Vagina (tissue), 2 donors: ENCODE measurements around the gene ZFAND2B. TPM values are rescaled to one million over a fixed set of nuclear protein-coding genes. Genes with fewer than 3 reads are reported as not detected.

Experiments used
- DNase-seq, 2 donors: peaks; one replicate each; pipeline ENCODE4 v3.0.0-alpha.2; 2017; ENCODE audit errors: extremely low spot score in 2 of 2
- H3K27ac ChIP-seq: fragments of 200-600 bp; sonication (generic); one replicate; pipeline ENCODE4 v1.5.1; 2019
- H3K27me3 ChIP-seq: fragments of 200-600 bp; sonication (generic); one replicate; pipeline ENCODE4 v1.5.1; 2019
- H3K36me3 ChIP-seq, 2 donors: fragments of 200-600 bp; sonication (generic); one replicate each; pipeline ENCODE4 v1.5.1; 2017 to 2019
- H3K4me1 ChIP-seq: fragments of 200-600 bp; sonication (generic); one replicate; pipeline ENCODE4 v1.5.1; 2019
- H3K4me3 ChIP-seq, 2 donors: fragments of 200-600 bp; sonication (generic); 1 replicate in 1 of 2; 2 replicates in 1 of 2; pipeline ENCODE4 v1.5.1; 2016 to 2019
- H3K9me3 ChIP-seq: fragments of 200-600 bp; sonication (generic); one replicate; pipeline ENCODE4 v1.5.1; 2019
- POLR2A ChIP-seq, 2 donors: fragments of 450-650 bp; IDR thresholded peaks; one replicate each; pipeline ENCODE4 v1.6.1; 2017; ENCODE audit warnings: antibody characterized with exemption in 2 of 2, mild to moderate bottlenecking in 2 of 2, moderate library complexity in 2 of 2
- POLR2AphosphoS5 ChIP-seq, 2 donors: sonication (generic); formaldehyde crosslinking; IDR thresholded peaks; one replicate each; pipeline ENCODE4 v1.9.0; 2017; ENCODE audit warnings: antibody characterized with exemption in 2 of 2, mild to moderate bottlenecking in 2 of 2, low read depth in 1 of 2; ENCODE audit not compliant: insufficient read depth in 1 of 2
- intact Hi-C: fragments of 100-400 bp; cut with DNase I; formaldehyde crosslinking; loops from one replicate; pipeline ENCODE4 v1.15.1; 2023
- total RNA-seq: library from RNA; depleted of rRNA; stranded (reverse); fragments of >200 nt; gene quantifications from one replicate; pipeline ENCODE4 v1.2.3, GENCODE V29; 2016
- TF ChIP-seq, protein P1 (sequence below), 3 experiments: fragments of 450-650 bp in 2 of 3; fragments of 200-600 bp in 1 of 3; sonication (generic) in 1 of 3; IDR thresholded peaks; one replicate each; pipeline ENCODE4 v1.5.1; 2017 to 2019; ENCODE audit warnings: antibody characterized with exemption in 3 of 3, mild to moderate bottlenecking in 2 of 3, moderate library complexity in 2 of 3

Gene ZFAND2B
- total RNA-seq, 1 donor from 2014 or later, result 52.1 TPM

DNA sequence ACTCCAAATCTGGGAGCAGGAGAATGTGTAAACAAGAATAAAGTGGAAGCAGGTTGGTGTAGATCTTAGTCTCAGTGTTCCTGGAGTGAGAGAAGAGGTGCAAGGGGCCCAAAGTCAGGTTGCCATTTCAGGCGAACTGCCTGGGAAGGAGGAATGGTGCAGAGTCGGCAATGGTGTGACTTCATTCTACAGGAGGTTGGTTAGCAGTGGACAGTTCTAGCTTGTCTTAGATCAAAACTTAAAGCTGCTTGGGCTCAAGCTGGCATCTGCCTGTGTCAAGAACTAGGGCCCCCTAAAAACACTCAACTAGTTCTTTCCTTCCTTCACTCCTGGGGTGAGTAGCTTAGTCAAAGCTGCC is 42.2 kb downstream of the ZFAND2B start:
- intact Hi-C loops, result no loop called here
- Histone ChIP-seq H3K27me3 (no peaks in the 10 kb centered on the region), H3K4me1 (peaks cover 91% of the 10 kb centered on the region), H3K4me3 (peak overlapping the region in 1 of 2 donors; percentile 11), H3K36me3 (peaks cover 0 to 14% of the 10 kb centered on the region in 2 donors), H3K9me3 (no peaks in the 10 kb centered on the region), H3K27ac (peak overlapping the region; percentile 81)
- no peak for DNase-seq
- TF ChIP-seq, protein P1, sequence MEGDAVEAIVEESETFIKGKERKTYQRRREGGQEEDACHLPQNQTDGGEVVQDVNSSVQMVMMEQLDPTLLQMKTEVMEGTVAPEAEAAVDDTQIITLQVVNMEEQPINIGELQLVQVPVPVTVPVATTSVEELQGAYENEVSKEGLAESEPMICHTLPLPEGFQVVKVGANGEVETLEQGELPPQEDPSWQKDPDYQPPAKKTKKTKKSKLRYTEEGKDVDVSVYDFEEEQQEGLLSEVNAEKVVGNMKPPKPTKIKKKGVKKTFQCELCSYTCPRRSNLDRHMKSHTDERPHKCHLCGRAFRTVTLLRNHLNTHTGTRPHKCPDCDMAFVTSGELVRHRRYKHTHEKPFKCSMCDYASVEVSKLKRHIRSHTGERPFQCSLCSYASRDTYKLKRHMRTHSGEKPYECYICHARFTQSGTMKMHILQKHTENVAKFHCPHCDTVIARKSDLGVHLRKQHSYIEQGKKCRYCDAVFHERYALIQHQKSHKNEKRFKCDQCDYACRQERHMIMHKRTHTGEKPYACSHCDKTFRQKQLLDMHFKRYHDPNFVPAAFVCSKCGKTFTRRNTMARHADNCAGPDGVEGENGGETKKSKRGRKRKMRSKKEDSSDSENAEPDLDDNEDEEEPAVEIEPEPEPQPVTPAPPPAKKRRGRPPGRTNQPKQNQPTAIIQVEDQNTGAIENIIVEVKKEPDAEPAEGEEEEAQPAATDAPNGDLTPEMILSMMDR (IDR thresholded peaks at IDR 0.05), result no peak
- TF ChIP-seq POLR2AphosphoS5 (IDR thresholded peaks at IDR 0.05; ENCODE audit: insufficient read depth in 1 of 2, low read depth in 1 of 2), result no peak
- TF ChIP-seq POLR2A (IDR thresholded peaks at IDR 0.05), result no peak

DNA sequence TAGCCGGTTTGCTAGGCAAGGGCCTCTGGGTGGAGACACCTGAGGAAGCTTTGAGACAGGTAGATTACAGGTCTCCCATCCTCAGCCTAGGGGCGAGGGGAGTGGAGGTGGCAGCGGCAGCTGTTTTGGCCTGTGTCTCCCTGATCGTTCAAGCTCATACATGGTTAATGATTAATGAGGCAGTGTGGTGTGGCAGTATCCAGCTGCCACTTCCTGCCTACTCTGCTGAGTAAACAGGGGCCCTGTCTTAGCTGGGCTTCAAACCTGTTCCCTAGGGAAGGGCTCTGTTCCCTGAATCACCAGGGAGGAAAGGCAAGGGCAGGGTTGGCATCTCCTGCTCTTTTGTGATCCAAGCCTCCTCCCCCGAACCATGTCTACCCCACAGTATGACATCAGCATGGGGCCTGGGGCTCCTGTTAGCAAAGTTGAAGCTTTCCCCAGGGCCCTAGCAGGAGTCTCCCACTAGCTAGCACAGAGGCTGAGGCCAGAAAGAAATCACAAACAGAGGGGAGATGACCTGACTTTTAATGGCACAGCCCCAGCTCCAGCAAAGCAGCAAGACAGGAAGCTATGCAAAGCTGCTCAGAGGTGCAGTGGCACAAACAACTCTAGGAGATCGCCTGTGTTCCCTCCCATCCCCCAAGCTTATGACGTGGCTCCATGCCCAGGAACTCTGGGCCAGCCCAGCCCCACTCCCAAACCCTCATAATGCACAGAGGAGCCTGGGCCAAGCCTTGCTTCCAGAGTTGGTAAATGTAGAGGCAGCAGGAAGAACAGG is 42.8 kb downstream of the ZFAND2B start:
- no peaks in the 10 kb centered on the region for H3K9me3 ChIP-seq
- intact Hi-C loops, result no loop called here
- H3K4me1 ChIP-seq, result peaks cover 88% of the 10 kb centered on the region
- TF ChIP-seq, protein P1 (IDR thresholded peaks at IDR 0.05), result no peak
- no peak for TF ChIP-seq POLR2A (IDR thresholded peaks at IDR 0.05)
- TF ChIP-seq POLR2AphosphoS5 (IDR thresholded peaks at IDR 0.05; ENCODE audit: insufficient read depth in 1 of 2, low read depth in 1 of 2), result peak; percentile 51 to 63
- peak in 1 of 2 donors; percentile 93 for DNase-seq
- H3K27me3 ChIP-seq, result no peaks in the 10 kb centered on the region
- H3K36me3 ChIP-seq, result peaks cover 0 to 14% of the 10 kb centered on the region in 2 donors
- peak overlapping the region; percentile 81 for H3K27ac ChIP-seq
- H3K4me3 ChIP-seq, result peak overlapping the region in 1 of 2 donors; percentile 11

DNA sequence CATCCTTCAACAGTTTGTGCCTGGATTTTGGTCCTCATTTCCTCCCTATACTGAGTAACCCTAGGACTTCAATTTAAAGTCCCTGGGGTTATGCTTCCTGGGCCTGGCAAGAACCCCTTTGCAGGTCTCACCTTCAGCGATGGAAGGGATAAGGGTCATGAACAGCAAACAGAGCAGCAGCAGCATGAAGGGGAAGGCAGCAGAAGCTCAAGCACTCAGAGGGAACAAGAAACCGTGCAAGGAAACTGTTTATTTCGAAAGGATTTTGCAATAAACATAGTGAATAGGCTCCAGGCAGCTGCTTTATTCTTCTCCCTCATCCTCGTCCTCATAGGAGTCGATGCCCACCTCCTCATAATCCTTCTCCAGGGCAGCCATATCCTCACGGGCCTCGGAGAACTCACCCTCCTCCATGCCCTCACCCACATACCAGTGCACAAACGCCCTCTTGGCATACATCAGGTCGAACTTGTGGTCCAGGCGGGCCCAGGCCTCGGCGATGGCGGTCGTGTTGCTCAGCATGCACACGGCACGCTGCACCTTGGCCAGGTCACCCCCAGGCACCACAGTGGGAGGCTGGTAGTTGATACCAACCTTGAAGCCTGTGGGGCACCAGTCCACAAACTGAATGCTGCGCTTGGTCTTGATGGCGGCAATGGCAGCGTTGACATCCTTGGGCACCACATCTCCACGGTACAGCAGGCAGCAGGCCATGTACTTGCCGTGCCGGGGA is 43.6 kb downstream of the ZFAND2B start:
- Histone ChIP-seq H3K27me3 (no peaks in the 10 kb centered on the region), H3K4me1 (peaks cover 90% of the 10 kb centered on the region), H3K27ac (peak overlapping the region; percentile 81), H3K36me3 (peaks cover 0 to 14% of the 10 kb centered on the region in 2 donors), H3K9me3 (no peaks in the 10 kb centered on the region), H3K4me3 (no peak overlapping the region)
- no peak for DNase-seq
- intact Hi-C loops, result no loop called here
- TF ChIP-seq POLR2A (IDR thresholded peaks at IDR 0.05) (no peak), POLR2AphosphoS5 (IDR thresholded peaks at IDR 0.05; ENCODE audit: insufficient read depth in 1 of 2, low read depth in 1 of 2) (no peak)
- TF ChIP-seq, protein P1 (IDR thresholded peaks at IDR 0.05), result no peak

DNA sequence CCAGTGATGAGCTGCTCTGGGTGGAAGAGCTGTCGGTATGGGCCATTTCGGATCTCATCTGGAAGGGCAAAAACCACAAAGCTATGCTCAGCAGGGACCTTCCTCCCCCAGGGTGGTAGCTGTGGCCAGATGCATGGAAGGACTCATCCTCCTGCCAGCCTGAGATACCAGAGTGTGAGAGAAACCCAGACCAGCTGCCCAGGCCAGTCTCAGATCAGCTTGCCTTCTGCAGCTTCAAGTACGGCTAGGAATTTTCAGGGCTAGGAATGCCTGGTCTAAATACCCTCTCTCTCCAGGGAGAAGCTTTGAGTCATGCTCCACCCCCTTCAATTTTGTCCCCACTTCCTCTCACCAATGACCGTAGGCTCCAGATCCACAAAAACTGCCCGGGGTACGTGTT is 45.1 kb downstream of the ZFAND2B start:
- TF ChIP-seq POLR2AphosphoS5 (IDR thresholded peaks at IDR 0.05; ENCODE audit: insufficient read depth in 1 of 2, low read depth in 1 of 2) (no peak), POLR2A (IDR thresholded peaks at IDR 0.05) (no peak)
- TF ChIP-seq, protein P1 (IDR thresholded peaks at IDR 0.05), result no peak
- Histone ChIP-seq H3K4me3 (peak overlapping the region in 1 of 2 donors; percentile 69), H3K36me3 (peaks cover 0 to 14% of the 10 kb centered on the region in 2 donors), H3K4me1 (peaks cover 79% of the 10 kb centered on the region), H3K9me3 (no peaks in the 10 kb centered on the region), H3K27ac (peak overlapping the region; percentile 81), H3K27me3 (no peaks in the 10 kb centered on the region)
- intact Hi-C loops, result no loop called here
- DNase-seq, result no peak
